GM21825 (cell line): ENCODE results near the gene DIS3L2.
A peak's percentile ranks its signal among the peaks of the same experiment; 100 is the strongest.
"Not testable (repeated sequence)": the region's sequence is repeated elsewhere in the genome, so short reads cannot be mapped to it uniquely, and the experiment has no call there.

Source experiments
- ATAC-seq: cut with Tn5 transposase; IDR thresholded peaks from one replicate; pipeline ENCODE4 v1.9.1; 2021; ENCODE audit warnings: mild to moderate bottlenecking, moderate library complexity; ENCODE audit not compliant: unreplicated experiment

The DIS3L2 gene

DNA sequence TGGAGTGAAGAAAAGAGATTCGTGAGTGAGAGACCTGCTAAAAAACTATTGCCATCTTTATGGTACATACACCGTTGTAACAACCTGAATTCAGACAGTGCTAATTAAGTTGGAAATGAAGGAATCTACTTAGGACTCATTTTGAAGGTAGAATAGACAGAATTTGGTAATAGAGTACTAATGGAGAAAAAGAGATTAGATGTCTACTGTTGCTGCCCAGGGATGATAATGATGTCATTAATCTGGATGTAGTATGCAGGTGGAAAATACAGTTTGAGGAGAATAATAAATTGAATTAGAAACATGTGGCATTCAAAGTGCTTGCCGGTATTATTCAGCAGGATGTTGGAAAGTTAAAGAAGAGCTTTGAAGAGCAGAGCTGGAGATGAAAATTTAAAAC, 44.7 kb downstream of the DIS3L2 start:
- no peak for ATAC-seq

DNA sequence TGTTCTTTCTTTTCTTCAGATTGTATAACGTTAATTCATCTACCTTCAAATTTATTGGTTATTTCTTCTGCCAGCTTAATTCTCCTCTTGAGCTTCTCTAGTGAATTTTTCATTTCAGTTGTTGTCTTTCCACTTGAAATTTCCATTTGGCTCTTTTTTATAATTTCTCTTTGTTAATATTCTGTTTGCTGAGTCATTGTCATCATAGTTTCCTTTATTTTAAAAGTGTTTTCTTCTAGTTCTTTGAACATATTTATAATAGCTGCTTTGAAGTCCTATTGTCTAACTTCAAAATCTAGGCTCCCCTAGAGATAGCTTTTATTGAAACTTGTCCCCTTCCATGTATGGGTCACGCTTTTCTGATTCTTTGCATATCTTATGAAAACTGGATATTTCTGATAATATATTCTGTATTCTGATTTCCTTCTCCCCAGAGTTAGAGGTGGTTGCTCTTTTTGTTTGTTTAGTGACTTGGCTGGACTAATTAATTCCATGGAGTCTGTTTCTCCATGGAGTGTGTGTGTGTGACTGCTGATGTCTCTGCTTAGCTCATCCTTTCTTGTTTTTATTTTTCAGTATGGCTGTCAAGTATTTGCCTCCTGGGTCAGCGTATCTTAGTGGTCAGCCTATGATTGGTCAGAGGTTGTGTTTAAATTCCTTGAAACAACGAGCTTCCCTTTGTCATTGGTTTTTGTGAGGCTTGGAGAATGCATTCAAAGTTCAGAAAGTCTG, 47.6 kb downstream of the DIS3L2 start:
- ATAC-seq: no peak

DNA sequence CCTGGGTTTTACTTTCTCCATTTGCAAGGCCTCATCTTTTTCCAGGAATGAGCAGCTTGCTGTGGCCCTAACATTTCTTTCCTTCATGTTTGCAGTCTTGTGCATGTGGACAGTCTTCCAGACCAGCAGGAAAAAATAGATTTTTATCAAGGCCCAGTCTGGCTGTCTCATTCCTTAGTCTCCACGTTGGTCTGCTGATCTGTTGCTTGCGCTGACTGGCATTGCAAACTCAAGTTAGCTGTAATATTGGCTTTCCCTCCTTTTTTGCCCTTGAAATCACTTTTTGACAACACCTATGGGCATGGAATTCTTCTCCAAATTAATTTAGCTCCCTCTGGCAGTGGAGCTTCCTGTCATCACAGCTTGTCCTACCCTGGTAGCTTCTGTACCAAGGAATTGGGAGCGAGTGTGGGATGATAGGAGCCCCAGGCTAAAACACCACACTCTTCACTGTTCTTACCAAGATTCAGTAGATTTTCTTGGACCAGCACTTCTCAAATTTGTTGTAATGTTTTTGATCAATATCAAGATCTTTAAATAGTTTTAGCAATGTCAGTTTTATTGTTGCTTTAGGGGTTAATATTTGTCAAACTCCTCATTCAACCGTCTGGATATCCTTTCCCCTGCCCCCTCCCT, 48.2 kb downstream of the DIS3L2 start:
- no peak for ATAC-seq

- no peak for ATAC-seq
Observed at GRCh38 chr2:232013701-232014353, 52.3 kb downstream of the DIS3L2 start.

DNA sequence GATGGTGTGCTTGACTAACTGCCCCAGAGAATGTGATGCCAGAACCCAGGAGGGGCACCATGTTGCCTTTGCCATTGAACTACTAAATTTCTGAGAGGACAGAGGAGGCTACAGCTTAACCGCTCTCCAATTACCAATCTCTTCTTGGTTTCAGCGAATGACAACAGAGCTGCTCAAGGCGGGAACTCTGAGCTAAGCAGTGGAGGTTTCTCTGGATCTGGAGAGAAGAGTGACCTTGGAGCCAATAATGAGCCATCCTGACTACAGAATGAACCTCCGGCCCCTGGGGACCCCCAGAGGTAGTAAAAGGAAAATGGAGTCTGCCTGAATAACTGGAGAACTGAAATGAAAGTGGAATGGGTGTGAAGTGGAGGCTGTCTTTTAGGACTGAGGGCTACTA, 53.2 kb downstream of the DIS3L2 start:
- no peak for ATAC-seq

- ATAC-seq: no peak
Observed at GRCh38 chr2:232018181-232018580, 56.7 kb downstream of the DIS3L2 start.

- no peak for ATAC-seq
Observed at GRCh38 chr2:232022718-232023117, 61.2 kb downstream of the DIS3L2 start.

- ATAC-seq: no peak
Observed at GRCh38 chr2:232023426-232023825, 61.9 kb downstream of the DIS3L2 start.

GRCh38 chr2:232024457-232024856, 62.9 kb downstream of the DIS3L2 start:
- no peak for ATAC-seq

DNA sequence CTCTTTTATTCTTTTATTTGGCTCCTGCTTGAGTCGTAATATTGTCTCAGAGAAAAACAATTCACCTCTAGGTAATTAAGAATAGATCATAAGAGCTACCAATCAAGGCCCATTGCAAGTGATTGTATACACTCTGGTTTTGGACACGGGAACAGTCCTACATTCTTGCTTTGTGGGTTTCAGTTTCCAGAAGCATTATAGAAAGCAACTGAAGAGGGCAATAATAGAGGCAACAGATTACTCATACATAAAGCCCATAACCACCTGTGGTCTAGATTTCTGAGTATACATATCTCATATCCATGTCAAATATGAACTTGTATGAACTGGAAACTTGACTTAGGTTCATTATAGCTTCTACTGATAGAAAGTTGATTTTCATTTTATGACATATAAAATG, 65.4 kb downstream of the DIS3L2 start:
- ATAC-seq: peak; percentile 96

DNA sequence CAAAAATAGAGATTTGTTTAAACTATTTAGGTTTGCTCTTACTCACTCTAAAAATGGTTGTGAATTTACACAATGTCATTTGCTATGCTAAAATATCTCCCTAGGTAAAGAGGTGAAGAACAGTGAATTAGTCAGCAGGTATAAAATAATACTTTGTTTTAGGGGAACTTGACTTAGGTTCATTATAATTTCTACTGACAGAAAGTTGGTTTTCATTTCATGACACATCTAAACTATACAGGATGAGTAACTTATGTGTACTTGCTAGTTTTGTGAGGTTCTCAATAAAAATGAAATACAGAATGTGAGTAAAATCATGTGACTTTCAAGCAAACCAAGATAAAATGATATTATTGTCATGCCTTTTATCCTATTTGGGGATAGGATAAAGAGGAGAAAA, 66.0 kb downstream of the DIS3L2 start:
- no peak for ATAC-seq

GRCh38 chr2:232028071-232028470, 66.6 kb downstream of the DIS3L2 start:
- no peak for ATAC-seq

GRCh38 chr2:232028631-232029030, 67.1 kb downstream of the DIS3L2 start:
- ATAC-seq: no peak

- no peak for ATAC-seq
Observed at GRCh38 chr2:232029346-232029745, 67.8 kb downstream of the DIS3L2 start.

- no peak for ATAC-seq
Observed at GRCh38 chr2:232030229-232030628, 68.7 kb downstream of the DIS3L2 start.

DNA sequence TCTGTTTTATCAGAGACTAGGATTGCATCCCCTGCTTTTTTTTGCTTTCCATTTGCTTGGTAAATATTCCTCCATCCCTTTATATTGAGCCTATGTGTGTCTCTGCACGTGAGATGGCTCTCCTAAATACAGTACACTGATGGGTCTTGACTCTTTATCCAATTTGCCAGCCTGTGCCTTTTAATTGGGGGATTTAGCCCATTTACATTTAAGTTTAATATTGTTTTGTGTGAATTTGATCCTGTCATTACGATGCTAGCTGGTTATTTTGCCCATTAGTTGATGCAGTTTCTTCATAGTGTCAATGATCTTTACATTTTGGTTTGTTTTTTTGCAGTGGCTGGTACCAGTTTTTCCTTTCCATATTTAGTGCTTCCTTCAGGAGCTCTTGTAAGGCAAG, 73.8 kb downstream of the DIS3L2 start:
- ATAC-seq: not testable (repeated sequence)

- ATAC-seq: not testable (repeated sequence)
Observed at GRCh38 chr2:232036876-232037275, 75.4 kb downstream of the DIS3L2 start.

GRCh38 chr2:232038251-232038880, 76.9 kb downstream of the DIS3L2 start:
- no peak for ATAC-seq

DNA sequence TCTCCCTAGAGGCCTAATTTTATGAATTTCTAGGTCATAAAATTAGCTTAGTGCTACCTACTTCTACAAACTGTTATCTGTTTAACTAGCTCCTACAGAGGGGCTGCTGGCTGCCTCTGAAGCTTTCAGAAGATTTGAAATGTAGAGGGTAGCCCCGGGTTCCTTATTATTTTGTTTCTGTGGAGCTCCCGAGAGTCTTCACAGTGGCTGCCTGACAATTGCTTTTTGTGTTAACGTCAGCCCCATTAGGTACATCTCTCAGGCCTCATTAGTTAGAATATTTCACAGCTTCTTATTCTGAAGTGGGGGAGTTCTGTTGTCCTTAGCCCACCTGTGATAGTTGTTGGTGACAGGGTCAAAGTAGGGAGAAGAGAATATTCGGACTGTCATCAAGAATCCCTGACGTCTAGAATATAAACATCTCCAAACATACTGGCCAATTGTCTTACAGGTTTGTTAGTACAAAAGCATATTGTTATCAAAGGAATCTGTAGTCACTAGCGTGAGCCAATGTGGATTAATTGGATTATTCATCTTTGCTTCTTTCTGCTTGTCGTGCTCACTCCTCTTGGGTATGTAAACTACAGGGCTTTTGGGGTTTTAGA, 77.5 kb downstream of the DIS3L2 start:
- ATAC-seq: no peak

DNA sequence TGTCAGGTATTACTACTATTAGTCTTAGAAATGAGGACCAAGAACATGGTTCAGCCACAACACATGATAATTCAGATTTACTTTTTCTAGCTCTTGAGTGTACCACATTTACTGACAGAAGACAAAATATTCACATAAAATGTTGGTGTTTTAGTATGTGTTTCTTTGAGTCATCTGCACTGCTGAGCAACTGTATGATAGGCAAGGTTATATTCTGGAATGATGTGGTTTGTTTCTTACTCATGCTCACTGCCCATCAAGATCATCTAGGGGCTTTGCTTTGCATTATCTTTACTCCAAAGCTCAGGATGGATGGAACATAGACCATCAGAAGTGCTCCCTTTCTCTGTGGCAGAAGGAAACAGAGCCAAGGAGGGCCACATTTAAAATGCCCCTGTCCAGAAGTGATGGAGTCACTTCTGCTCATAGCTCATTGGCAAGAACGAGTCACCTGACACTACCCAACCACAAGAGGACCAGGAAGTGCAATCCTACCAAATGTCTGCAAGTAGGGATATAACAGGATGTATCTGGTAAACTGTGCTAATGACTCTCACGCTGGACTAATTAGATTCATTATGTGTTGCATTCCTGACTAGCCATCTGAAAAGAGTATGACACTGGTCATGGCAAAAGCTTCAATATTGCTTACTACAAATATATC, 81.5 kb downstream of the DIS3L2 start:
- no peak for ATAC-seq

DNA sequence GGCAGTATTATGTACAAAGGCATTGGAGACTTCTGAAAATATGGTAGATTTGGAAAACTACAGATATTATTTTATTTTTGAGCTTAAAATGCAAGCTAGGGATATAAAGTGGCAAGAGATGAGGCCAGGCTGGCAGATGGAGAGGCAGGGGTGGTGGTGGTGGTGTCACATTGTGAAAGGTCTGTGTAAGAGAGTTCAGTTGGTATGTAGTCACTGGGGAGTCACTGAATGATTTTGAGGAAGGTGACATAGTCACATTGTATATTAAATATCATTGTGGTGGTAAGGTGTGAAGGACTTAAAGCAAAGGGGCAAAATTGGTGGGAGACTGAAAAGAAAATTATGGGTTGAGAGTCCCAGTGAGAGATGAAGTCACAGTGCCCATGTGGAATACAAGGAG, 82.5 kb downstream of the DIS3L2 start:
- no peak for ATAC-seq
